H1 (cell line): ENCODE data around the gene MYOM1. TPM values are rescaled to one million over a fixed set of nuclear protein-coding genes. Genes with fewer than 3 reads are reported as not detected.

Experiments used
- CTCF ChIA-PET: fragments of 300-600 bp; sonication (Branson Sonifier 250); formaldehyde crosslinking; loops from one replicate; lab custom pipeline; 2021; ENCODE audit not compliant: partially characterized antibody; lab: Charles Lee
- POLR2A ChIA-PET: fragments of 300-600 bp; sonication (Branson Sonifier 250); formaldehyde crosslinking; loops from one replicate; lab custom pipeline; 2021; ENCODE audit warnings: inconsistent platforms; ENCODE audit not compliant: partially characterized antibody; lab: Charles Lee
- DNase-seq, 2 experiments: peaks; one replicate each; pipeline versions ENCODE4 v3.0.0 to v3.0.0-alpha.2; 2010 to 2022; ENCODE audit warnings: low spot score in 2 of 2, low read depth in 1 of 2, mixed read lengths in 1 of 2
- FAIRE-seq: peaks from 2 replicates; lab custom pipeline; 2011; peaks lifted over from hg19 to GRCh38; lab: Jason Lieb, UNC
- H2AFZ ChIP-seq: 2 replicates; pipeline ENCODE4 v1.8.1; 2012; ENCODE audit warnings: low read length, inconsistent platforms
- H2AK5ac ChIP-seq: 2 replicates; pipeline ENCODE4 v1.6.1; 2013; ENCODE audit warnings: low read depth, low read length
- H2BK120ac ChIP-seq: replicated peaks from 2 replicates; pipeline ENCODE3; 2013; ENCODE audit warnings: low read depth, low read length, inconsistent platforms
- H2BK12ac ChIP-seq: 2 replicates; pipeline ENCODE4 v1.6.1; 2013; ENCODE audit warnings: low read depth, low read length
- H2BK15ac ChIP-seq: 2 replicates; pipeline ENCODE4 v1.6.1; 2013; ENCODE audit warnings: low read length
- H2BK20ac ChIP-seq: 2 replicates; pipeline ENCODE4 v1.6.1; 2013; ENCODE audit warnings: low read length
- H2BK5ac ChIP-seq: 2 replicates; pipeline ENCODE4 v1.6.1; 2013; ENCODE audit warnings: low read depth, low read length
- H3K14ac ChIP-seq: 2 replicates; pipeline ENCODE4 v1.6.1; 2013; ENCODE audit warnings: inconsistent platforms; ENCODE audit not compliant: insufficient read length
- H3K18ac ChIP-seq: 2 replicates; pipeline ENCODE4 v1.6.1; 2013; ENCODE audit warnings: low read length; ENCODE audit errors: extremely low read depth
- H3K23ac ChIP-seq: 2 replicates; pipeline ENCODE4 v1.6.1; 2013; ENCODE audit warnings: inconsistent platforms; ENCODE audit not compliant: insufficient read length
- H3K23me2 ChIP-seq: 2 replicates; pipeline ENCODE4 v1.6.1; 2013; ENCODE audit warnings: low read depth, low read length
- H3K27ac ChIP-seq: 2 replicates; pipeline ENCODE4 v1.6.1; 2011; ENCODE audit warnings: low read depth, low read length, inconsistent platforms
- H3K27me3 ChIP-seq, 4 experiments: replicated peaks in 1 of 4; 1 replicate in 1 of 4; 2 replicates in 3 of 4; pipeline versions ENCODE4 v1.6.1 to v1.8.1; 2011 to 2013; ENCODE audit warnings: low read length in 3 of 4, mild to moderate bottlenecking in 3 of 4, inconsistent platforms in 2 of 4, mixed read lengths in 2 of 4, moderate library complexity in 1 of 4; ENCODE audit not compliant: control insufficient read depth in 3 of 4, insufficient read depth in 3 of 4; ENCODE audit errors: extremely low read depth in 1 of 4
- H3K36me3 ChIP-seq, 4 experiments: 2 replicates each; pipeline versions ENCODE4 v1.6.1 to v1.8.1; 2011 to 2013; ENCODE audit warnings: mild to moderate bottlenecking in 4 of 4, low read length in 3 of 4, moderate library complexity in 2 of 4, control low read depth in 1 of 4, inconsistent platforms in 1 of 4; ENCODE audit not compliant: insufficient read depth in 4 of 4, control insufficient read depth in 2 of 4
- H3K4ac ChIP-seq: replicated peaks from 2 replicates; pipeline ENCODE3; 2013; ENCODE audit warnings: low read length, low read depth, mixed read lengths, inconsistent platforms; ENCODE audit not compliant: insufficient read length
- H3K4me1 ChIP-seq, 4 experiments: replicated peaks in 1 of 4; 1 replicate in 1 of 4; 2 replicates in 3 of 4; pipeline versions ENCODE4 v1.6.1 to v1.8.1; 2011 to 2013; ENCODE audit warnings: low read length in 3 of 4, inconsistent platforms in 2 of 4, mixed read lengths in 1 of 4; ENCODE audit not compliant: insufficient read depth in 4 of 4, control insufficient read depth in 3 of 4
- H3K4me2 ChIP-seq, 2 experiments: 2 replicates each; pipeline versions ENCODE4 v1.6.1 to v1.8.1; 2011 to 2013; ENCODE audit warnings: low read depth in 2 of 2, low read length in 2 of 2, control low read depth in 1 of 2, inconsistent platforms in 1 of 2, mild to moderate bottlenecking in 1 of 2; ENCODE audit not compliant: insufficient read depth in 1 of 2
- H3K4me3 ChIP-seq, 4 experiments: fragments of 200-600, 300-600 bp in 1 of 4; sonication (generic), shearing (Covaris generic), sonication (Bioruptor Twin) in 1 of 4; 2 replicates each; pipeline versions ENCODE4 v1.5.1 to v1.8.1; 2011 to 2016; ENCODE audit warnings: low read length in 4 of 4, low read depth in 3 of 4, control low read depth in 2 of 4, inconsistent platforms in 2 of 4, mild to moderate bottlenecking in 2 of 4, mixed read lengths in 1 of 4, moderate library complexity in 1 of 4; ENCODE audit not compliant: insufficient read depth in 2 of 4; ENCODE audit errors: extremely low read depth in 1 of 4
- H3K56ac ChIP-seq: replicated peaks from 2 replicates; pipeline ENCODE3; 2013; ENCODE audit warnings: low read depth, mild to moderate bottlenecking, mixed read lengths, low read length, inconsistent platforms; ENCODE audit not compliant: insufficient read length
- H3K79me1 ChIP-seq: 2 replicates; pipeline ENCODE4 v1.6.1; 2013; ENCODE audit warnings: low read depth, low read length, control low read depth
- H3K79me2 ChIP-seq, 2 experiments: 2 replicates each; pipeline versions ENCODE4 v1.6.1 to v1.8.1; 2012 to 2013; ENCODE audit warnings: low read length in 2 of 2, mild to moderate bottlenecking in 2 of 2, inconsistent platforms in 1 of 2; ENCODE audit not compliant: insufficient read depth in 2 of 2, control insufficient read depth in 1 of 2
- H3K9ac ChIP-seq, 4 experiments: replicated peaks in 1 of 4; 1 replicate in 1 of 4; 2 replicates in 3 of 4; pipeline versions ENCODE4 v1.6.1 to v1.8.1; 2011 to 2013; ENCODE audit warnings: low read depth in 3 of 4, low read length in 3 of 4, control low read depth in 2 of 4, mild to moderate bottlenecking in 2 of 4, moderate library complexity in 2 of 4, inconsistent platforms in 1 of 4; ENCODE audit errors: extremely low read depth in 1 of 4
- H3K9me3 ChIP-seq, 2 experiments: 2 replicates each; pipeline versions ENCODE4 v1.6.1 to v1.8.1; 2012 to 2013; ENCODE audit warnings: mild to moderate bottlenecking in 2 of 2, moderate library complexity in 2 of 2, control low read depth in 1 of 2, inconsistent platforms in 1 of 2, low read depth in 1 of 2, low read length in 1 of 2, mixed read lengths in 1 of 2; ENCODE audit not compliant: insufficient read depth in 2 of 2
- H4K20me1 ChIP-seq, 2 experiments: replicated peaks in 1 of 2; 2 replicates each; pipeline versions ENCODE3 to v1.8.1; 2011 to 2013; ENCODE audit warnings: inconsistent platforms in 2 of 2, low read length in 2 of 2, mild to moderate bottlenecking in 1 of 2; ENCODE audit not compliant: insufficient read depth in 2 of 2, control insufficient read depth in 1 of 2
- H4K5ac ChIP-seq: 2 replicates; pipeline ENCODE4 v1.6.1; 2013; ENCODE audit warnings: low read length, low read depth, mixed read lengths, inconsistent platforms; ENCODE audit not compliant: insufficient read length
- H4K8ac ChIP-seq: 2 replicates; pipeline ENCODE4 v1.8.0; 2013; ENCODE audit warnings: mild to moderate bottlenecking, moderate library complexity, low read length, inconsistent platforms; ENCODE audit not compliant: insufficient read depth; ENCODE audit errors: extremely low read depth
- H4K91ac ChIP-seq: replicated peaks from 2 replicates; pipeline ENCODE3; 2013; ENCODE audit warnings: low read length, mixed read lengths, inconsistent platforms; ENCODE audit not compliant: insufficient read length
- CBX5 ChIP-seq: fragments of 300-800, 300-1000 bp; sonication (generic); IDR thresholded peaks from 2 replicates; pipeline ENCODE4 v1.7.1; 2016; ENCODE audit warnings: antibody characterized with exemption, low read length, low read depth
- CHD1 ChIP-seq: IDR thresholded peaks from 2 replicates; pipeline ENCODE4 v1.6.1; 2012; ENCODE audit warnings: low read depth, low read length, improper control_type of control experiment
- GABPA ChIP-seq: IDR thresholded peaks from 2 replicates; pipeline ENCODE4 v1.6.1; 2011; ENCODE audit warnings: mild to moderate bottlenecking, low read length, moderate library complexity, borderline replicate concordance; ENCODE audit not compliant: insufficient read depth
- NANOG ChIP-seq: IDR thresholded peaks from 2 replicates; pipeline ENCODE4 v1.6.1; 2011; ENCODE audit warnings: low read length, low read depth, mild to moderate bottlenecking, inconsistent platforms; ENCODE audit not compliant: insufficient read depth, poor library complexity, severe bottlenecking
- POLR2A ChIP-seq, 2 experiments: IDR thresholded peaks; 1 replicate in 1 of 2; 2 replicates in 1 of 2; pipeline ENCODE4 v1.6.1; 2011; ENCODE audit warnings: low read depth in 2 of 2, low read length in 2 of 2, mild to moderate bottlenecking in 2 of 2; ENCODE audit errors: control extremely low read depth in 1 of 2
- RBBP5 ChIP-seq: IDR thresholded peaks from 2 replicates; pipeline ENCODE4 v1.7.1; 2012; ENCODE audit warnings: low read depth, mild to moderate bottlenecking, inconsistent platforms, low read length, moderate library complexity, borderline replicate concordance
- SIX5 ChIP-seq: IDR thresholded peaks from 2 replicates; pipeline ENCODE4 v1.6.1; 2011; ENCODE audit warnings: mild to moderate bottlenecking, low read depth, low read length
- SP4 ChIP-seq: IDR thresholded peaks from 2 replicates; pipeline ENCODE4 v1.6.1; 2012; ENCODE audit warnings: low read length, inconsistent platforms
- WGBS, 2 experiments: shearing (Covaris generic) in 1 of 2; methylation state at CpG; one replicate each; pipeline versions ENCODE4 v1.1.6 to v1.1.7; 2013 to 2015; ENCODE audit warnings: low lambda C conversion rate in 2 of 2, mixed read lengths in 2 of 2, inconsistent platforms in 1 of 2, low coverage in 1 of 2, missing lambda C conversion rate in 1 of 2; ENCODE audit not compliant: insufficient replicate concordance in 2 of 2, insufficient coverage in 1 of 2, insufficient read length in 1 of 2; ENCODE audit errors: extremely low coverage in 1 of 2, missing lambda C conversion rate in 1 of 2; 5-methylcytosine and 5-hydroxymethylcytosine counted together
- polyA plus RNA-seq, 7 experiments: library from polyadenylated mRNA; depleted of rRNA in 3 of 7; stranded (reverse) in 5 of 7; unstranded in 2 of 7; fragments of >200 nt in 5 of 7; fragments of 200-250 nt in 2 of 7; gene quantifications; 1 replicate in 5 of 7; 2 replicates in 1 of 7; 4 replicates in 1 of 7; pipeline versions ENCODE4 v1.2.1 to v1.2.3, GENCODE V29; 2011 to 2013; ENCODE audit warnings: missing spikeins in 2 of 7, mixed read lengths in 2 of 7
- total RNA-seq: library from RNA; stranded (reverse); fragmentation: NEBNext Ultra II Directional; extraction: Animal tissue kit (Norgen Biotek cat#: 25700); gene quantifications from 2 replicates; pipeline ENCODE4 v1.2.1, GENCODE V29; 2021

Gene MYOM1
- total and polyA plus RNA-seq, 2 of the 8 experiments (the other 6 are each of a cell fraction or from before 2014, with no cell fraction given) = 0.06 to 0.32 TPM

- H2BK120ac ChIP-seq = no peak overlapping the region
- DNase-seq = no peak
- no peaks in the 10 kb centered on the region for H3K23me2 ChIP-seq
- TF ChIP-seq CHD1 = no peak
- no peak for TF ChIP-seq SP4
- no peak for TF ChIP-seq POLR2A (IDR thresholded peaks at IDR 0.05; ENCODE audit: control extremely low read depth in 1 of 2, low read depth in 2 of 2, low read length in 2 of 2)
- TF ChIP-seq CBX5 = no peak
- no peak for TF ChIP-seq GABPA
- no peak for TF ChIP-seq RBBP5
- TF ChIP-seq NANOG = no peak
- TF ChIP-seq SIX5 = no peak
- TF ChIP-seq, all 59 proteins: peak for 0
- Histone ChIP-seq H3K27me3 (no peaks in the 10 kb centered on the region), H3K4ac (no peak overlapping the region), H3K4me3 (no peak overlapping the region), H3K79me1 (no peaks in the 10 kb centered on the region), H4K8ac (peak overlapping the region; percentile 8; the same call in 1 of the 2 replicates), H3K4me1 (no peaks in the 10 kb centered on the region; a peak in 1 of 7 replicates), H3K27ac (no peak overlapping the region), H3K36me3 (no peaks in the 10 kb centered on the region), H3K4me2 (no peak overlapping the region), H3K23ac (no peak overlapping the region), H3K9me3 (no peaks in the 10 kb centered on the region), H2BK20ac (no peak overlapping the region), H4K20me1 (no peaks in the 10 kb centered on the region), H4K5ac (no peak overlapping the region), H2BK5ac (no peak overlapping the region), H3K9ac (no peak overlapping the region), H3K14ac (no peak overlapping the region), H2BK15ac (0 out of 2 replicates have a peak overlapping the region, but pooled peaks have one; percentile 3), H3K79me2 (no peaks in the 10 kb centered on the region), H2BK12ac (no peak overlapping the region), H2AK5ac (no peak overlapping the region), H3K56ac (no peak overlapping the region), H2AFZ (no peak overlapping the region), H4K91ac (no peak overlapping the region), H3K18ac (no peak overlapping the region)
- CTCF ChIA-PET = interaction anchor here (0.6 kb wide), 2 partner anchors 27 to 408 kb away, joined by 3 read pairs; no protein-coding TSS in a partner anchor
- POLR2A ChIA-PET = no interaction called here
- no peak for FAIRE-seq
- 92 to 100% methylated on average over 3 to 15 of the region's 15 CpGs for WGBS, 2 experiments
Observed at GRCh38 chr18:3177902-3178687, 41.7 kb downstream of the MYOM1 start.
